ENCODE measurements around the gene NCOR1. TPM values are rescaled to one million over a fixed set of nuclear protein-coding genes. Genes with fewer than 3 reads are reported as not detected.
"Not testable (repeated sequence)": the region's sequence is repeated elsewhere in the genome, so short reads cannot be mapped to it uniquely, and the experiment has no call there.

Gene NCOR1
- total RNA-seq, 1 donor from 2014 or later = 137 TPM

GRCh38 chr17:16232391-16232790 lies 17.1 kb upstream of the NCOR1 start:
- H3K9me3 ChIP-seq = no peaks in the 10 kb centered on the region
- DNase-seq = no peak
- no peaks in the 10 kb centered on the region for H3K27me3 ChIP-seq (ENCODE audit: low read depth)
- intact Hi-C loops (cut with DNase I) = no loop called here
- H3K4me1 ChIP-seq = no peaks in the 10 kb centered on the region
- no peak for ATAC-seq
- no peak for TF ChIP-seq CTCF (IDR thresholded peaks at IDR 0.05)
- H3K27ac ChIP-seq = no peak overlapping the region
- no peak overlapping the region for H3K4me3 ChIP-seq
- peaks cover 11% of the 10 kb centered on the region for H3K36me3 ChIP-seq

GRCh38 chr17:16229912-16230561 lies 14.7 kb upstream of the NCOR1 start:
- H3K4me1 ChIP-seq; H3K9me3 ChIP-seq; H3K27ac ChIP-seq; intact Hi-C loops (cut with DNase I); DNase-seq; H3K27me3 ChIP-seq (ENCODE audit: low read depth); H3K4me3 ChIP-seq; ATAC-seq: not testable (repeated sequence)
- peaks cover 11% of the 10 kb centered on the region for H3K36me3 ChIP-seq

- DNase-seq (no peak), ATAC-seq (no peak)
- intact Hi-C loops (cut with DNase I) = no loop called here
- peaks cover 12% of the 10 kb centered on the region for H3K4me1 ChIP-seq
- peaks cover 3% of the 10 kb centered on the region for H3K36me3 ChIP-seq
- no peaks in the 10 kb centered on the region for H3K27me3 ChIP-seq (ENCODE audit: low read depth)
- no peak overlapping the region for H3K27ac ChIP-seq
- H3K9me3 ChIP-seq = no peaks in the 10 kb centered on the region
- no peak for TF ChIP-seq CTCF (IDR thresholded peaks at IDR 0.05)
- no peak overlapping the region for H3K4me3 ChIP-seq
Observed at GRCh38 chr17:16222406-16222805, 7.1 kb upstream of the NCOR1 start.

GRCh38 chr17:16217002-16217635 lies 1.8 kb upstream of the NCOR1 start, which contains the start of gene PIGL:
TSS of gene PIGL (plus strand) at chr17:16217210. CDS start at chr17:16217227, 17 bp downstream.
- peak within 1 kb of the TSS; percentile 87 for H3K4me3 ChIP-seq
- no peak for TF ChIP-seq CTCF (IDR thresholded peaks at IDR 0.05)
- H3K36me3 ChIP-seq = no peaks in the 10 kb centered on the region
- no peaks in the 10 kb centered on the region for H3K9me3 ChIP-seq
- H3K27me3 ChIP-seq (ENCODE audit: low read depth) = no peaks in the 10 kb centered on the region
- peak; percentile 81 to 84 for ATAC-seq
- peak within 1 kb of the TSS; percentile 97 for H3K27ac ChIP-seq
- DNase-seq = peak; percentile 90
- intact Hi-C loops (cut with DNase I) = no loop called here
- peaks cover 44% of the 10 kb centered on the region for H3K4me1 ChIP-seq

- H3K36me3 ChIP-seq; DNase-seq; H3K27me3 ChIP-seq (ENCODE audit: low read depth); H3K9me3 ChIP-seq; ATAC-seq; intact Hi-C loops (cut with DNase I): not testable (repeated sequence)
- Histone ChIP-seq H3K4me3 (peak overlapping the region; percentile 87), H3K4me1 (peaks cover 46% of the 10 kb centered on the region), H3K27ac (peak overlapping the region; percentile 97)
Observed at GRCh38 chr17:16216341-16217001, 1.1 kb upstream of the NCOR1 start.

- ATAC-seq (peak; percentile 30 to 35), DNase-seq (peak; percentile 72)
- Histone ChIP-seq H3K36me3 (no peaks in the 10 kb centered on the region), H3K27me3 (ENCODE audit: low read depth) (no peaks in the 10 kb centered on the region), H3K4me1 (peaks cover 46% of the 10 kb centered on the region), H3K9me3 (no peaks in the 10 kb centered on the region), H3K4me3 (peak overlapping the region; percentile 87), H3K27ac (peak overlapping the region; percentile 97)
- intact Hi-C loops (cut with DNase I) = no loop called here
- TF ChIP-seq CTCF (IDR thresholded peaks at IDR 0.05) = no peak
Observed at GRCh38 chr17:16215965-16216316, 607 bp upstream of the NCOR1 start.
